Mesenteric fat pad (tissue), 1 donor: ENCODE measurements around the gene TPSAB1. TPM values are rescaled to one million over a fixed set of nuclear protein-coding genes. Genes with fewer than 3 reads are reported as not detected.
"Not testable (repeated sequence)": the region's sequence is repeated elsewhere in the genome, so short reads cannot be mapped to it uniquely, and the experiment has no call there.

Experiments used
- DNase-seq: peaks from one replicate; pipeline ENCODE4 v3.0.0-alpha.2; 2020; ENCODE audit warnings: low spot score
- total RNA-seq: library from RNA; stranded (reverse); fragmentation: NEBNext Ultra II Directional; extraction: Animal tissue kit (Norgen Biotek cat#: 25700); gene quantifications from one replicate; pipeline ENCODE4 v1.2.1, GENCODE V29; 2021
- donor health status: DM: yes; HTN: yes; CAD: no.

The TPSAB1 gene
- total RNA-seq, 1 donor from 2014 or later: 10.7 TPM

DNA sequence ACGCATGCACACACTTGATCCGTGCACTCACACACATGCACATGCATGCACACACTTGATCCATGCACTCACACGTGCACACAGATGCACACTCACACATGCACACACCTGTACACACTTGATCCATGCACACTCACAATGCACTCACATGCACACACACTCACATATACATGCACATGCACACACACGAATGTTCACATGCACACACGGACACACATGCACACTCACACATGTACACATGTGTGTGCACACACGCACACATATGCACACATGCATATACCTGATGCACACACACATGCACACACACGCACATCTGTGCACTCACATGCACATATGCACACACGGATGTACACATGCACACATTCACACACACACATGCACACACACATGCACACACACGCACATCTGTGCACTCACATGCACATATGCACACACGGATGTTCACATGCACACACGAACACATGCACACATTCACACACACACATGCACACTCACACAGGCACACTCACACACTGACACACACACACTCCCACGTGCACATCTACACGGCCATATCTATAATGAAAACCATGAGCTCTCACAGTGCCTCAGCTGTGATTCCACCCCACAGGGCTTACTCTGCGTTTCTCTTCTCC, 7.5 kb downstream of the TPSAB1 start:
- not testable (repeated sequence) for DNase-seq

DNA sequence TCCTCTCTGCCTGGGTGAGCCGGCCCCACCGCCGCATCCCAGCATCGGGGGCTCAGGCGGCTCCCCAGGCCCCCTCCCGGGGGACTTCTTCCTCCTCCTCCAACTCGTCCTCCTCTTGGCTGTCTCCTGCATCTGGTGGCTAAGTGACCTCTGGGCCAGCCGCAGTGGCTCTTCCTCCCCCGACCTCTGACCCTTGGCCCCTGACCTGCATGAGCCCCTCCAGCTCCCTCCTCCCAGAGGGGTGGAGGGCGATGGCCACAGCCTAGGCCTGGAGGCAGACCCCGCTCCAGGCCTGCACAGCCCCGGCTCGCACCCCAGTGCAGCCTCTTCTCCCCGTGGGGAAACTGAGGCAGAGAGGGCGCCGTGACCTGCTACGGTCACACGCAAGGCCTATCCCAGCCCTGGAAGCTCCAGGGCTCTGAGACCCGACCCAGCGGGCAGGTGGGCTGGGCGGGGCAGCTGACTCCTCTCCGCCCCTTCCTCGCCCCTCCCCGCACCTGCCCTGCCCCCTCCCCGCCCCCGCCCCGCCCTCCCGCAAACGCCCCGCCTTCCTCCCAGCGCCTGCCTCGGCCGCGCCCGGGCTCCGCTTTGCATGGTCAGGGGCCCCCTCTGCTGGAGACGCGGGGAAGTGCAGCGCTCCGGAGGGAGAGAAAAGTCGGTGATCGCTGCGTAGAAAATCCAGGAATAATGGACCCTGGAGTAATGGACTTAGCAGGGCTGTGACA, 8.7 kb downstream of the TPSAB1 start:
- DNase-seq: not testable (repeated sequence)

GRCh38 chr16:1253701-1254364, 13.3 kb downstream of the TPSAB1 start:
- not testable (repeated sequence) for DNase-seq

DNA sequence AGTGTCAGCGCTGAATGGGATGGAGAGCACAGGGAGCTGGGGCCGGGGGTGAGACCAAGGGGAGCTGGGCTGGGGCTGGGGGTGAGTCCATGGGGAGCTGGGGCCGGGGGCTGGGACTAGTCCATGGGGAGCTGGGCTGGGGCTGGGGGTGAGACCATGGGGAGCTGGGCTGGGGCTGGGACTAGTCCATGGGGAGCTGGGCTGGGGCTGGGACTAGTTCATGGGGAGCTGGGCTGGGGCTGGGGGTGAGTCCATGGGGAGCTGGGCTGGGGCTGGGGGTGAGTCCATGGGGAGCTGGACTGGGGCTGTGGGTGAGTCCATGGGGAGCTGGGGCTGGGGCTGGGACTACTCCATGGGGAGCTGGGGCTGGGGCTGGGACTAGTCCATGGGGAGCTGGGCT, 14.3 kb downstream of the TPSAB1 start:
- DNase-seq: not testable (repeated sequence)

DNA sequence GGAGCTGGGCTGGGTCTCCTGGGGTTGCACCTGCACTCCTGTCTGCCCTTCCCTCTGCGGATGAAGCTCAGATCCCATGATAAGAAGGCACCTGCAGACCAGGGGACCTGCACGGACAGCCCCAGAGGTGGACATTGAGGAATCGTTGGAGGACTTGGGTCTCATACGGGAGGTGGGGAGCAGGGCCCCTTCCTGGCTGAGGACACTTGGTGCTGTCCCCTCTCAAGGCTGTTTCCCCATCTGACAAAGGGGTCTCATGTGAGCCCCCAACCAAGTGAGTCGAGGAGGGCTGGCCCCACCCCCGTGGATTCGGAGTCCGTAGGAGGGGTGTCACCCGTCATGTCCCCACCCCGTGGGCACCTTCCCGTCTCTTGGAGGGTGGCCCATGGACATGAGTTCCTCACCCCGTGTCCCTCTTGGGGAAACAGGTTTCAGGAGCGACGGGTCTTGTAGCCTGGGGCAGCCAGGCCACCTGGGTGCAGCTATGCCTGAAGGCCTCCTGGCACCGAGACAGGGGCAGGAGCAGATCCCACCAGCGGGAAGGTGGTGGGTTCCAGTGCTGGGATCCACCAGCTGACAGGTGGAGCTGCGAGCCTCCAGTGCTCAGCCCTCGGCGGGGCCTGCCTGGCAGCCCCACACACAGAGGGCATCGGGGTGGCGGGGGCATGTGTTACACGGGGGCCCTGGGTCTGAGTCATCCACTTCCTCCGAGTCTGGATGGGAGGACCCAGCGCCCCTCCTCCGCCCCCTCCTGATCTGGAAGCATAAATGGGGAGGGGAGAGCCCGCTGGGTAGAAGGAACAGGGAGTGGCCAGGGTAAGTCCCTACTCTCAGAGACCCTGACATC, 15.0 kb downstream of the TPSAB1 start, which contains the start of gene TPSD1:
Gene TPSD1 (plus strand): TSS at position 794 of the 847 bp plus-strand sequence. CDS start 212 bp downstream, outside the sequence.
- DNase-seq: not testable (repeated sequence)

DNA sequence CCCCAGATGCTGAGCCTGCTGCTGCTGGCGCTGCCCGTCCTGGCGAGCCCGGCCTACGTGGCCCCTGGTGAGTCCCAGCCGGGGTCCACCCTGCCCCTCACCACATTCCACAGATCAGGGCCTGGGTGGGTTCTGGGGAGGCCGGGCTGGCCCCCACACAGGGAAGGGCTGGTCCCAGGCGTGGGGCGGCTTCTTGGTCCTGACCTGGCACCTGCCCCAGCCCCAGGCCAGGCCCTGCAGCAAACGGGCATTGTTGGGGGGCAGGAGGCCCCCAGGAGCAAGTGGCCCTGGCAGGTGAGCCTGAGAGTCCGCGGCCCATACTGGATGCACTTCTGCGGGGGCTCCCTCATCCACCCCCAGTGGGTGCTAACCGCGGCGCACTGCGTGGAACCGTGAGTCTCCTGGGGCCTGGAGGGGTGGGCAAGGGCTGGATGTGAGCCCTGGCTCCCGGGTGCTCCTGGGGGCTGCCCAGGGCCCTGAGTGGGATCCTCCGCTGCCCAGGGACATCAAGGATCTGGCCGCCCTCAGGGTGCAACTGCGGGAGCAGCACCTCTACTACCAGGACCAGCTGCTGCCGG, 15.9 kb downstream of the TPSAB1 start:
- not testable (repeated sequence) for DNase-seq

DNA sequence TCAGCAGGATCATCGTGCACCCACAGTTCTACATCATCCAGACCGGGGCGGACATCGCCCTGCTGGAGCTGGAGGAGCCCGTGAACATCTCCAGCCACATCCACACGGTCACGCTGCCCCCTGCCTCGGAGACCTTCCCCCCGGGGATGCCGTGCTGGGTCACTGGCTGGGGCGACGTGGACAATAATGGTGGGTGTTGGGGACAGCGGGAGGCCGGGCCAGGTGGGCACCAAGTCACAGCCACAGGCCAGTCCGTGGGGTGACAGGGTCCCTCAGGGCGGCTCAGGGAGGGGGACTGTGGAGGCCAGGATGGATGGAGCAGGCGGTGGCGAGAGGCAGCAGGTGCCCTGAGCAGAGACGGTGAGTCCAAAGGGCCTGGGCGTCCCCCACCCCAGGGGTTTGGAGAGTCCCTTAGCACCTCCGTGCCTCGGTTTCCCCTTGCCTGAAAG, 16.4 kb downstream of the TPSAB1 start:
- DNase-seq: no peak

- DNase-seq: no peak
Measured at GRCh38 chr16:1257561-1258224, 17.2 kb downstream of the TPSAB1 start.

- no peak for DNase-seq
Measured at GRCh38 chr16:1258225-1258600, 17.7 kb downstream of the TPSAB1 start.

DNA sequence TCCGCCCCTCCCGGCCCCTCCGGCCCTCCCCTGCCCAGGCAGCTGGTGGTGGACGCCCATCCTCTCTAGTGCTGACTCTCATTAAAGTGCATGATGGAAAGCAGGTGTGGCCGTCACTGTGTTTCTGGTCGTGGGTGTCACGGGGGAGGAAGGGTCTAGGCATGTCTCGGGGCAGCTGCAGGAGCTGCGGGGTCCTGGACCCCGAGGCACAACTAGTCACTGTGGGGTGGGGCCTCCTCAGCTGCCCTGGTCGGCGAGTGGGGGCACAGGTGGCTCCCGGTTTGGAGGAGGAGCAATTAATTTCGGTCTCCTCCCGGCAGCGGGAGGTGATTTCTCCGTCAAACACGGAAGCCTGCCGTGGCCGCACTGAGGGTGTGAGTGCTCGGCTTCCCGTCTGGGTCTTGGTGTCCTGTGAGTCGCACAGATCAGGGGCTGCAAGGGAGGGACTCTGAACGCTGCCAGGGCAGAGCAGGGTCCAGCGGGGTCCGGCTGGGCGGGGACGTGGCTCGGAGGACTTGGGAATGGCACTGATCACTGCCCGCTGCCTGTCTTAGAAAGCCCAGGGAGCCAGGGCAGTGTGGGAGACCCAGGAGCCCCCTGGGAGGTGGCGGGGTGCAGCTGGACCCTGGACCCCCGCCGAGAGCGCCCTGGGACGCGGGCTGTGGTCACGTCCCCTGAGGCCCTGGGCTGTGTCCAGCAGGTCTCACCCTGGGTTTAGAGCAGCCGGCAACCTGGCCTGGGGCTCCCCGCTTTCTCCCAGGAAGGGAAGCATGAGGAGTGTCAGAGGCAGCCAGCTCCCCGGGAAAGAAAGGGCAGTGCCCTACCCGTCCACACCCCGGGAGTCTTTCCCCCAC, 18.6 kb downstream of the TPSAB1 start:
- no peak for DNase-seq

- DNase-seq: no peak
Measured at GRCh38 chr16:1259760-1260068, 19.2 kb downstream of the TPSAB1 start.

DNA sequence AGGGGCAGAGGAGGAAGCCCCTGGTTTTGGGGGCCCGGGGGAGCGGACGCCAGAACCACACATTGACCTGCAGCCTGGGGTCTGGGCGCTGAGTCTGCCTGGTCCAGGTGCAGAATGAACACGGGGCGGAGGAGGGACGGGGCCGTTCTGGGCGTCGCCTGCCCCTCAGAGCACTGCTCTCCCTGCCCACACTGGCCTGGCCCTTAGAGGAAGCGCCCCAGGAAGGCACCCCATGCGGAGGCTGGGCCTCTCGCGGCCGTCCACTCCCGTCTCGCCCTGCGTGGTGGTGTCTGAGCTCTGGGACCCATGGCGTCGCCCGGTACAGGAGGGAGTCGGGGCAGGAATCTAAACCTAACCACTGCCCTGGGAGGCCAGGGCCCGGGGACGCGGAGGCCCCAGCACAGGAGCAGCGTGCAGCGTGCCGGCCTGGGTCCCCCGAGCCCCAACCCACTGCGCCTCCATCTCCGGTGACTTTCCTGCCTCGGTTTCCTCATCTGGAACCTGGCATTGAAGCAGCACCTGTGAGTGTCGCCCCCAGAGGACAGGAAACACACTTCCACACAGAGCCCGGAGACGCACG, 19.7 kb downstream of the TPSAB1 start:
- no peak for DNase-seq

GRCh38 chr16:1261131-1261892, 20.8 kb downstream of the TPSAB1 start:
- no peak for DNase-seq

GRCh38 chr16:1262210-1262845, 21.8 kb downstream of the TPSAB1 start:
- DNase-seq: no peak

- no peak for DNase-seq
Measured at GRCh38 chr16:1262846-1263221, 22.3 kb downstream of the TPSAB1 start.

- no peak for DNase-seq
Measured at GRCh38 chr16:1263591-1264344, 23.3 kb downstream of the TPSAB1 start.
